KMS-11 (cell line): Measurements from ENCODE around the gene FER.
"Not testable (repeated sequence)": the region's sequence is repeated elsewhere in the genome, so short reads cannot be mapped to it uniquely, and the experiment has no call there.

Experiments used
- H2AFZ ChIP-seq: fragments of 200-600 bp; sonication (generic); 2 replicates; pipeline ENCODE4 v1.6.1; 2016; ENCODE audit warnings: antibody characterized with exemption, mixed run types, low read depth
- H3K27ac ChIP-seq: fragments of 200-600 bp; sonication (generic); 2 replicates; pipeline ENCODE4 v1.6.1; 2016; ENCODE audit warnings: mild to moderate bottlenecking, mixed run types
- H3K27me3 ChIP-seq: fragments of 200-600 bp; sonication (generic); 2 replicates; pipeline ENCODE4 v1.6.1; 2017; ENCODE audit warnings: mild to moderate bottlenecking, low read depth, mixed run types, moderate library complexity; ENCODE audit not compliant: insufficient read depth
- H3K36me3 ChIP-seq: fragments of 200-600 bp; sonication (generic); 2 replicates; pipeline ENCODE4 v1.6.1; 2017; ENCODE audit warnings: mild to moderate bottlenecking, mixed run types; ENCODE audit not compliant: insufficient read depth
- H3K4me1 ChIP-seq: fragments of 200-600 bp; sonication (generic); 2 replicates; pipeline ENCODE4 v1.6.1; 2016; ENCODE audit warnings: mild to moderate bottlenecking, low read depth, mixed run types; ENCODE audit not compliant: poor library complexity, severe bottlenecking
- H3K4me2 ChIP-seq: fragments of 200-600 bp; sonication (generic); 2 replicates; pipeline ENCODE4 v1.7.0; 2016; ENCODE audit warnings: mild to moderate bottlenecking, mixed run types
- H3K4me3 ChIP-seq: fragments of 200-600 bp; sonication (generic); IDR thresholded peaks from 2 replicates; pipeline ENCODE4 v1.6.1; 2017; ENCODE audit warnings: low read depth, low read length, mixed read lengths; ENCODE audit not compliant: insufficient read depth
- H3K79me2 ChIP-seq: fragments of 200-600 bp; sonication (generic); 2 replicates; pipeline ENCODE4 v1.6.1; 2016; ENCODE audit warnings: low read depth, mixed run types; ENCODE audit not compliant: insufficient read depth
- H3K9ac ChIP-seq: fragments of 200-600 bp; sonication (generic); 2 replicates; pipeline ENCODE4 v1.6.1; 2016; ENCODE audit warnings: mild to moderate bottlenecking, mixed run types
- H4K20me1 ChIP-seq: fragments of 200-600 bp; sonication (generic); 2 replicates; pipeline ENCODE4 v1.6.1; 2016; ENCODE audit warnings: mild to moderate bottlenecking, mixed run types; ENCODE audit not compliant: insufficient read depth
- CTCF ChIP-seq: fragments of 200-600 bp; sonication (generic); conservative IDR thresholded peaks from 2 replicates; pipeline ENCODE4 v1.6.1; 2017; ENCODE audit warnings: low read depth, mild to moderate bottlenecking, antibody characterized with exemption, low read length, moderate library complexity, mixed read lengths

Gene FER

GRCh38 chr5:108862211-108862610, 114.5 kb downstream of the FER start:
- H3K9ac ChIP-seq: no peak overlapping the region
- no peaks in the 10 kb centered on the region for H3K27me3 ChIP-seq
- H3K79me2 ChIP-seq: no peaks in the 10 kb centered on the region
- no peaks in the 10 kb centered on the region for H3K36me3 ChIP-seq
- TF ChIP-seq CTCF: no peak
- no peak overlapping the region for H2AFZ ChIP-seq
- no peak overlapping the region for H3K4me2 ChIP-seq
- H3K27ac ChIP-seq: no peak overlapping the region
- H3K4me3 ChIP-seq: no peak overlapping the region
- peaks cover 3% of the 10 kb centered on the region for H3K4me1 ChIP-seq
- H4K20me1 ChIP-seq: no peaks in the 10 kb centered on the region

- H3K4me2 ChIP-seq, H3K36me3 ChIP-seq, H3K4me3 ChIP-seq, H4K20me1 ChIP-seq, H3K27me3 ChIP-seq, H3K79me2 ChIP-seq, H3K4me1 ChIP-seq, H3K27ac ChIP-seq, H3K9ac ChIP-seq, H2AFZ ChIP-seq: not testable (repeated sequence)
These were observed 118.4 kb downstream of the FER start for GRCh38 chr5:108866097-108866496.

GRCh38 chr5:108867656-108868055, 120.0 kb downstream of the FER start:
- no peaks in the 10 kb centered on the region for H3K79me2 ChIP-seq
- H4K20me1 ChIP-seq: no peaks in the 10 kb centered on the region
- no peaks in the 10 kb centered on the region for H3K36me3 ChIP-seq
- H3K27me3 ChIP-seq: no peaks in the 10 kb centered on the region
- no peak overlapping the region for H2AFZ ChIP-seq
- H3K27ac ChIP-seq: no peak overlapping the region
- no peak overlapping the region for H3K4me2 ChIP-seq
- no peak for TF ChIP-seq CTCF
- H3K4me1 ChIP-seq: no peaks in the 10 kb centered on the region
- no peak overlapping the region for H3K4me3 ChIP-seq
- no peak overlapping the region for H3K9ac ChIP-seq

- Histone ChIP-seq H3K79me2 (no peaks in the 10 kb centered on the region), H4K20me1 (no peaks in the 10 kb centered on the region), H3K27me3 (no peaks in the 10 kb centered on the region), H2AFZ (no peak overlapping the region), H3K27ac (no peak overlapping the region), H3K36me3 (no peaks in the 10 kb centered on the region), H3K9ac (no peak overlapping the region), H3K4me3 (no peak overlapping the region), H3K4me1 (no peaks in the 10 kb centered on the region), H3K4me2 (no peak overlapping the region)
- no peak for TF ChIP-seq CTCF
These were observed 121.4 kb downstream of the FER start for GRCh38 chr5:108869066-108869465.

GRCh38 chr5:108876451-108876850, 128.8 kb downstream of the FER start:
- Histone ChIP-seq H4K20me1 (no peaks in the 10 kb centered on the region), H3K4me2 (no peak overlapping the region), H3K79me2 (no peaks in the 10 kb centered on the region), H3K27me3 (no peaks in the 10 kb centered on the region), H3K4me1 (no peaks in the 10 kb centered on the region), H3K9ac (no peak overlapping the region), H2AFZ (no peak overlapping the region), H3K4me3 (no peak overlapping the region), H3K27ac (no peak overlapping the region), H3K36me3 (no peaks in the 10 kb centered on the region)
- no peak for TF ChIP-seq CTCF
